Kidney (tissue), 14 donors: Measurements from ENCODE around the gene PARVB. TPM values are rescaled to one million over a fixed set of nuclear protein-coding genes. Genes with fewer than 3 reads are reported as not detected.

Experiments used
- DNase-seq, 5 donors: peaks; one replicate each; pipeline ENCODE4 v3.0.0-alpha.2; 2013 to 2020
- FAIRE-seq: peaks from 2 replicates; lab custom pipeline; 2012; peaks lifted over from hg19 to GRCh38; lab: Jason Lieb, UNC
- H3K27ac ChIP-seq, 2 donors: one replicate each; pipeline ENCODE4 v1.7.0; 2013; ENCODE audit warnings: low read depth in 2 of 2, low read length in 2 of 2, inconsistent platforms in 1 of 2
- H3K27me3 ChIP-seq: one replicate; pipeline ENCODE4 v1.7.1; 2013; ENCODE audit warnings: low read length, inconsistent platforms; ENCODE audit not compliant: control insufficient read depth, insufficient read depth
- H3K36me3 ChIP-seq, 3 donors: one replicate each; pipeline versions ENCODE4 v1.7.0 to v1.7.1; 2013; ENCODE audit warnings: low read length in 3 of 3, control low read depth in 1 of 3, inconsistent platforms in 1 of 3; ENCODE audit not compliant: insufficient read depth in 3 of 3, control insufficient read depth in 2 of 3
- H3K4me1 ChIP-seq, 3 donors: one replicate each; pipeline versions ENCODE4 v1.7.0 to v1.7.1; 2013; ENCODE audit warnings: low read length in 3 of 3, inconsistent platforms in 1 of 3, low read depth in 1 of 3; ENCODE audit not compliant: control insufficient read depth in 2 of 3, insufficient read depth in 2 of 3
- H3K4me3 ChIP-seq, 3 donors: one replicate each; pipeline versions ENCODE4 v1.7.0 to v1.8.1; 2013; ENCODE audit warnings: low read length in 3 of 3, control low read depth in 1 of 3, inconsistent platforms in 1 of 3
- H3K9ac ChIP-seq, 3 donors: one replicate each; pipeline versions ENCODE4 v1.7.0 to v1.7.1; 2013; ENCODE audit warnings: low read length in 3 of 3, control low read depth in 1 of 3, inconsistent platforms in 1 of 3
- H3K9me3 ChIP-seq, 3 donors: one replicate each; pipeline versions ENCODE4 v1.7.0 to v1.7.1; 2013; ENCODE audit warnings: low read length in 3 of 3, control low read depth in 1 of 3, inconsistent platforms in 1 of 3; ENCODE audit not compliant: control insufficient read depth in 2 of 3, insufficient read depth in 1 of 3
- CTCF ChIP-seq: IDR thresholded peaks from 3 replicates; pipeline ENCODE4 v1.5.1; 2012; ENCODE audit warnings: mild to moderate bottlenecking, moderate library complexity, borderline replicate concordance; ENCODE audit not compliant: insufficient read depth; ENCODE audit errors: extremely low read depth
- intact Hi-C: fragments of 100-400 bp; cut with DNase I; formaldehyde crosslinking; loops from one replicate; pipeline ENCODE4 v1.11.1; 2022
- polyA plus RNA-seq: library from polyadenylated mRNA; stranded (reverse); fragments of 350-450 nt; fragmentation: Illumina TruSeq; extraction: RNeasy Lipid Tissue Mini Kit (QIAGEN cat#74804); gene quantifications from one replicate; pipeline ENCODE4 v1.2.3, GENCODE V29; 2014; ENCODE audit warnings: low read depth, low replicate concordance; ENCODE audit not compliant: insufficient read depth
- total RNA-seq: library from RNA; stranded (reverse); fragmentation: NEBNext Ultra II Directional; extraction: Animal tissue kit (Norgen Biotek cat#: 25700); gene quantifications from one replicate; pipeline ENCODE4 v1.2.1, GENCODE V29; 2021
- donor health status: control.
- donor health status: control.
- donor health status: control.
- donor health status: control.
- donor health status: control.
- donor health status: DM: yes; HTN: yes; CAD: no.
- donor health status: Normal renal cell carcinoma (clear cell type).

PARVB gene
- total and polyA plus RNA-seq, 2 donors from 2014 or later: 32.9 to 51.1 TPM

- Histone ChIP-seq H3K9ac (no peak overlapping the region), H3K27ac (no peak overlapping the region), H3K4me3 (no peak overlapping the region), H3K4me1 (no peaks in the 10 kb centered on the region), H3K9me3 (peaks cover 0 to 11% (median 4%) of the 10 kb centered on the region in 3 donors), H3K36me3 (no peaks in the 10 kb centered on the region), H3K27me3 (no peaks in the 10 kb centered on the region)
- FAIRE-seq (no peak), DNase-seq (no peak)
- intact Hi-C loops: no loop called here
- no peak for TF ChIP-seq CTCF
Measured at GRCh38 chr22:44217346-44217745, 193.2 kb downstream of the PARVB start.

- H3K9me3 ChIP-seq: peaks cover 0 to 11% (median 4%) of the 10 kb centered on the region in 3 donors
- DNase-seq (no peak), FAIRE-seq (no peak)
- intact Hi-C loops: no loop called here
- TF ChIP-seq CTCF: no peak
- no peaks in the 10 kb centered on the region for H3K4me1 ChIP-seq
- H3K27me3 ChIP-seq: no peaks in the 10 kb centered on the region
- no peak overlapping the region for H3K4me3 ChIP-seq
- H3K27ac ChIP-seq: no peak overlapping the region
- H3K36me3 ChIP-seq: no peaks in the 10 kb centered on the region
- no peak overlapping the region for H3K9ac ChIP-seq
Measured at GRCh38 chr22:44218071-44218470, 194.0 kb downstream of the PARVB start.

- H3K4me1 ChIP-seq: no peaks in the 10 kb centered on the region
- DNase-seq: no peak
- no peak overlapping the region for H3K9ac ChIP-seq
- intact Hi-C loops: no loop called here
- no peaks in the 10 kb centered on the region for H3K36me3 ChIP-seq
- H3K4me3 ChIP-seq: no peak overlapping the region
- no peaks in the 10 kb centered on the region for H3K27me3 ChIP-seq
- peaks cover 0 to 11% (median 0%) of the 10 kb centered on the region in 3 donors for H3K9me3 ChIP-seq
- H3K27ac ChIP-seq: no peak overlapping the region
- no peak for TF ChIP-seq CTCF
- FAIRE-seq: no peak
Measured at GRCh38 chr22:44219101-44219870, 195.2 kb downstream of the PARVB start.
